Raji (cell line): Measurements from ENCODE around the gene MATK.

Source experiments
- POLR2A ChIP-seq: IDR thresholded peaks from 2 replicates; pipeline ENCODE4 v1.6.1; 2011; ENCODE audit warnings: low read depth, low read length, control low read depth; ENCODE audit not compliant: insufficient read depth

Gene MATK

DNA sequence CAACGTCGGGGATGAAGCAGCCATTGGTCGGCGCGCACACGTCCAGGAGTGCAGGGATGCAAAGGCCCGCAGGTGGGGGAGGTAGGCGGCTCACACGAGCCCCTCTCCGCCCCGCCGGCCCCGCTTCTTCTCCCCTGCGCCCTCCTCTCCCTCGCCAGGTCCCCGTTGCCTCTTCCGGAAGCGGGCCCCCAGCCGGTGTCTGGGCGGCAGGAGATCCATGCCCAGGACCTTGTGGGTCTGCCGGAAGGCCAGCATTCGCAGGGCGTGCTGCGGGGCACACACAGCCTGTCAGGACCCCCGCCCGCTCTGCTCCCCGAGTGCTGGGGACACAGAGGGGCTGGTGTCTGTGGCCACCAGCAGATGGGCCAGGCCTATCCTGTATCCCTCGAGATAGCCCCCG, 19.7 kb upstream of the MATK start:
- TF ChIP-seq POLR2A: no peak

DNA sequence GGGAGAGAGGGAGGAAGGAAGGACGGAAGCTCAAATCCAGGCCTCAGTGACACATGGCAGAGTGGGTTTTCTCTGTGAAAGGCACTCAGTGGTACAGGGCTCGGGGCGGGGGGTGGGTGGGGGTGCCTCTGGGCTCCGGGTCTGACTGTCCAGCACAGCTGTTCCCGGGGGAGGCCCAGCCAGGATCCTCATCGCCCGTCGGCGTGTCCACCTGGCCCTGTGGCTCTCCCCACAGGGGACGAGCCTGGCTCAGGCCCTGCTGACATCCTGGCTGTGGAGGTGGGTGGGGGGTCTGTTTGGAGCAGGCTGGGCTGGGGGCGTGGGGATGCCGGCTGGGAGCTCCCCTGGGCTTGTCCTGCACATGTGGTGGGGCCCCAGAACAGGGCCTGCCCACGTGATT, 18.2 kb upstream of the MATK start:
- no peak for TF ChIP-seq POLR2A

DNA sequence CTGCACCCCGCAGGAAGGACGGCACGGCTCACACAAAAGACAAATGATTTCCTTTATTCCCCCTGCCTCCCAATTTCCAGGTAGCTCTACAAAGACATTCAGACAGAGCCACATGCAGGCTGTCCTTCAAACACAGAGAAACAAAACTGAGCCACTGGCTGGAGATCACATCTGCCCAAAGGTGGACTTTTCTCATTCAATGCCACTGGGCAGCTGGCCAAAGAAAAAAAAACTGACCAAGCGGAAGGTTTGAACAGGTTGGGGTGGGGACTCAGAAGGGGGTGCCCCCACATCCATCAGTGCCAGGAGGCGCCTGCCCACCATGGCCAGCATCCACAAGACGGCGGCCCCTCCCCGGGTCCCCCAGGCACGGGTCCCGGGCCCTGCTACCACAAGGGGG, 17.8 kb upstream of the MATK start:
- TF ChIP-seq POLR2A: no peak

DNA sequence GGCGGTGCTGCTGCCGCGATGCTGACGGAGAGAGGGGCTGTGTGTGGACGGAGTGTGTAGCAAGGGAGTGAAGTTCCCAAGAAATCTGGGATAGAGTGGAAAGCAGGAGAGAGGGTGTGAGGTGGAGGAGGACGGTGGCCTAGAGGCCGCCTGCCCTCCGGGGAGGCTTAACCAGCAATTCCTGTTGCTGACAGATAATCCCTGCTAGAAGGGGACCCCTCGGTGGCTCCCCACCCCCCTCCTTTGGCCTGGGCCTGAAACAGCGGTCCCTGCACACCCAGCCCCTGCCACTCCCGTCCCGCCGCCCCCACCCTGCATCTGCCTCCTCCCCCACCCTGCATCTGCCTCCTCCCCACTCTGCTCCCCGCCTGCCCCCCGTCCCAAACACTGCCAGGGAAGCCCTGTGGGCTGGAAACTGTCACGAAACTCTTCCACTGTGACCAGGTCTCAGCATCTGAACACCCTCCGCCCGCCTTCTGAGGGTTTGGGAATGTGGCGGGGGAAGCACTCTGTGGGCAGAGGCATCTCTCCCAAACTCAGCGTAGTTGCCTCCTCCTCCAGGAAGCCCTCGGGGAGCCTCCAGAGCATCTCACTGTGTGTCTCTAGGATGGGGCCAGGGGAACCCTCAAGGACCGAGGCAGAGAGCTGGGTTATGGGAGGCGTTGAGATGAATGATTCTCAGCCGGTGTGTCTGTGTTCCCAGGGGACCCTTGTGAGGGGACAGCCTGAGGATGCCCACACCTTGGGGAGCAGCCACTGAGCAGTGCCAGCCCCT, 17.1 kb upstream of the MATK start:
- no peak for TF ChIP-seq POLR2A

DNA sequence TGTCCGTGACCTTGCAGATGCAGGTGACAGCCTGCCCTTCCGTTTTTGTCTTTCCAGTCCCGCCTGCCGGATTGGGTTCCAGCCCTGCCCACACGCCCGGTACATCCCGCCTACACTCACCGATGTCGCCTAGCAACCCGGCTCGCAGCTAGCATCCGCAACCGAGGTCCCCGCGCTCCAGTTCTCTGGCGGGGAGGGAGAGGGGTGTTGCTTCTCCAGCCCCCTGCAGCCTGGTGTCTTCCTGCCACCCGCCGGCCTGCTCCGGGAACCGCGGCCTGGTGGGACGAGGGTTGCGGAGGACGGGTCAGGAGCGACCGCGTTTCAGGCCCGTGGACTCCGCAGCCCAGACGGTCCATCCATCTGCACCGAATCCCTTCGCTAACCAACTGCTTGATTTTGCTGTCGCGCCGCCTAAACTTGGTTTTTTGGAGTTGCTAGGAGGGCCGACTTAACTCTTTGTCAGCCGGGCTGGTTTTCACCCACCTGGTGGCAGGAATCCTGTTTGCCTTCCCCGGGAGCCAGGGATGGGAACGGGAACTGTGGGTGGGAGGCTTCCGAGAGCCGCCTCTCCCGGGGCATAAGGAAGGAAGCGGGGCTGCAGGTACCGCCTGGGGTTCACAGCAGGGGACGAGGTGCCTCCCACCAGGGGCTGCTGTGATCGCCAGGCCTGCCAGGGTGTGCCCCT, 15.4 kb upstream of the MATK start:
- TF ChIP-seq POLR2A: no peak

DNA sequence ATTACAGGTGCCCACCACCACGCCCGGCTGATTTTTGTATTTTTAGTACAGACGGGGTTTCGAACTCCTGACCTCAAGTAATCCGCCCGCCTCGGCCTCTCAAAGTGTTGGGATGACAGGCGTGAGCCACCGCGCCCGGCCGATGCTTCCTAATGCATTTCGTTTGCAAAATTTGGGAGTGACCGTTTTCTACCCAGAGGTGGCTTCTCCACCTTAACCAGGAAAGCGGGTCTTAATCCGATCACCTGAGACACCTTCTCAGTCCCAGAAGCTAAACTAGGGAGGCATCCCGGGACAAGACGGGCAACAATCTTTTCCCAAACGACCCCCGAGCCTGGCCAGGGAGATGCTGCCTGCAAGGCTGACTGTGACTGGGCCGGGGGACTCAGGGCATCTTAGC, 14.8 kb upstream of the MATK start:
- no peak for TF ChIP-seq POLR2A

DNA sequence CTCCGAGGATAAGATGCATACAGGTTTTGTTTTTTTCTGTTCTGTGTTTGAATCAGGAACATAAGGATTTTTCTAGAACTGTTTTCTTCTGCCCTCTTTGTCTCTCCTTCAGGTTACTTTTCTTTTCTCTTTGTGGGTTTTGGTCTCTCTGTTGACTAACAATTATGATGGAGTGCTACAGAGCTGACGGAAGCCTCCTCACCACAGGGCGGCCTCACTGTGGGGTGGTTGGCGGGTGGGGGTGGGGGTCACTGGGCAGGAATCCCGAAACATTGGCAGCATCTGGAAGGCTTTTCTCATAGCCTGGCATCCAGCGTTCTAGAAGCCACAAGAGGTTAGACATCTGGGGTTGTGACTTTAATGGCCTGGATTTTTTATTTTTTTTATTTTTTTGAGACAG, 12.0 kb upstream of the MATK start:
- TF ChIP-seq POLR2A: no peak

DNA sequence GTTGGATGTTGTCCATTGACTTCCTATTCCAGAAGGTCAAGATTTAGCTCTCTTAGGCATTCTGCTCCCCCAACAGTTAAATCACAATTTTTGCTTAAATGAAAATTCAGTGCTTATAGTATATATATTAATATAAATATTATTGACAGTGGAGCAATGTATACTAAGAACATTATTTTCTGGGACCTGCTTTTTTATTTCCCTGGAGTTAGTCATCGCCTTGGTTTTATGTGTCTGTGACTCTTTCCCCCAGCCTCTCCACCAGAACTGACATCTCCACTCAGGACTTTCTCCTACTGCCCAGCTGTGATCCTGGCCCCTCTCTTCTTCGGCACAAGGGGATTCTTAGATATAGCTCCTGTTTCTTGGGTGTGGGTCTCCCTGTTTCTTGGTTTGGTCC, 10.2 kb upstream of the MATK start:
- no peak for TF ChIP-seq POLR2A

DNA sequence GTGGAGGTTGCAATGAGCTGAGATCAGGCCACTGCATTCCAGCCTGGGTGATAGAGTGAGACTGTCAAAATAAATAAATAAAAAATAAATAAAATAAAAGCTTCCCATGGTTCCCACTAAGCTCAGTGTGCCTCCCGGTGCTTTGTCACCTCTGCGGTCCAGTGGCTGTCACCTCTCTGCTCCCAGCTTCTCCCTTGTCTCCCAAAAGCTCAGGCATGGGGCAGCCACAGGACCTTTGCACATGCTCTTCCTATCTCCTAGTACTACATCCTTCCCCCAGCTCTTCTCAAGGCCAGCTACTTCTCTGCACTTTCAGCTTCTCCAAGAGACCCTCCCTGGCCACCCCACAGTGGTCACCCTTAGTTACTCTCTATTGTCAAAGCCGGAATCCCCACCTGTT, 7.6 kb upstream of the MATK start:
- TF ChIP-seq POLR2A: no peak

DNA sequence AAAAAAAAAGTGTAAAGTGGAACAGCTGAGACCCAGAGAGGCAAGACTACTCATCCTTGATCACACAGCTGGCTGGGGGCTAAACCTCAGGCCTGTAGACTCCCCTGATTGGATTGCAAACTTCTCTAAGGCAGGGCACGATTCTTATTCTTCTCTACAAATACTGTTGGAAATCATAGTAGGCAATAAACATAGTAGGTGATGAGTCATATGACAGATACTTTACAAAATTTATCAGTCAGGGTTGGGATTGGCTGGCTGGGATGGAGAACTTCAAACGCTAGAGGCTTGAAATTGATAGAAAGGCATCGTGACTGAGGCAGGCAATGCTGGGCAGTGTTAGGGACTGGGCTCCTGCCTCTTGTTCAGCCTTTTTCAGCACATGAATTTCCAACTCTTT, 5.9 kb upstream of the MATK start:
- no peak for TF ChIP-seq POLR2A

DNA sequence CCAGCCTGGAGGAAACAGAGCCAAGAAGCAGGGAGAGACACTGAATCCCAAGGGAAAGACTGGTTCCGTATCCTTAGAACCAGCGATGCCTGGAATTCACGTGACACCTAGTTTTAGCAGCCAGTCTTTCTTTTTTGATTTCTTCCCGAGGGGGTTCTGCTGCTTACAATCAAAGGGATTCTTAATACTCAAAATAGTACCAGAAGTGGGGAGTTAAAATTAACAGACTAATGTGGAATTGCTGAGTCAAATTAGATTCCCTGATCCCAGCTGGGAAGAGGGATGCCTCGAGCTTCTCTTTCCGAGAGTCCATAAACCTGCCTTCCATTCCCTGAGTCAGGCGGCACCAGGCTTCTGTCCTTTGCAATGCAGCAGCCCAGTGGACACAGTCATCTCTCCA, 4.8 kb upstream of the MATK start:
- no peak for TF ChIP-seq POLR2A

DNA sequence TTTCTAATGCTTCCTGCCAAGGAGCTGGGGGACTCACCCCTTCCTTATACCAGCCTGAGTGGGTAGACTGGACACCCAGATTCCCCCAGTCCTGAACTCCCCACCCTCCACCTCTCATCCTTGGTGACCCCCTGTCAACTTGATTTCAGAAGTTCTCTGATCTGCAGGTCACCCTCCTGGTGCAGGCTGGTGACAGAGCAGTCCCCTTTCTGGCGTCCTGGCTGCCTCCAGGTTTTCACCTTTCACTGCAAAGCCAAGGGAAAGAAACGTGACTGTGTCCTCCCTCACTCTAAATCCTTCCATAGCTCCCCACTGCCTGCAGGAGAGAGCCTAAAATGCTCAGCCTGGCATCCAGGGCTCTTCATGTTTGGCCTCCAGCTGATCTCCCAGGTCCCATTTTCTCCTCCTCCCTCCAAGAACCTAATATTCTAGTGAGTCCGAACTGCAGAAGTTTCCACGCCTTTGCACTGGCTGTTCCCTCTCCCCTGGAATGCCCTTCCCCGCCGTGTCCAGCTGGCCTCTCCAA, 4.1 kb upstream of the MATK start:
- TF ChIP-seq POLR2A: no peak

DNA sequence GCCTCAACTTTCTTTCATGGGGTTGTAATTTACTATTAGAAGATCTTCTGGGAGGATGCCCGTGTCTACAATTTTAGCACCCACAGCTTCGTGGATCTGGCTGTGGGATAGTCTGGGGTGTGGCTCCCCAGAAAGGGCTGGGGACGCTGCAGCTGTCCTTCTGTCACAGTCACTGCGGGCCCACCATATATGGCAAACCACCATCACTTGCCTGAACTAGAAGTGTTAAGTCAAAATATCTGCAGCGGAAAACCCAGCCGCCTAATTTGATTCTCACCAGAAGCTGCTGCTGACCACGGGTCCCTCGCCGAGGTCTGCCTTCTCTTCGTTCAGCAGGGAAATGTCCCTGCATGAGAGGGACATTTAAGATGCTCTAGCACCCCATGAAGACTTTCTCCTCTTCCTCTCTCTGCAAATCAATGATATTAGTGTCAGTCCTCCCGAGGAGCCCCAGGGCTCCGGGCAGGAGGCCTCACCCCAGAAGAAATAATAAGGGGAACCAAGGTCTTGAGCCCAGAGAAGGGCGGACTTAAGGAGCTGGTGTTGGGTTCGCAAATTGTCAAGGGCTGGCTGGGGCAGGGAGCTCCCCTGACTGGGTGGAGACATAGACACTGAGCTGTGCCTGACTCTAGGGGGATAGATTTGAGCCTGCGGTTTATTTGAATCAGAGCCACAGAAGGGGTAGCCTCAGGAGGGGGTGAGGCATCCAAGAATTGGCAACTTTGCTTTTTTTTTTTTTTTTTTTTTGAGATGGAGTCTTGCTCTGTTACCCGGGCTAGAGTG, 3.0 kb upstream of the MATK start:
- no peak for TF ChIP-seq POLR2A

DNA sequence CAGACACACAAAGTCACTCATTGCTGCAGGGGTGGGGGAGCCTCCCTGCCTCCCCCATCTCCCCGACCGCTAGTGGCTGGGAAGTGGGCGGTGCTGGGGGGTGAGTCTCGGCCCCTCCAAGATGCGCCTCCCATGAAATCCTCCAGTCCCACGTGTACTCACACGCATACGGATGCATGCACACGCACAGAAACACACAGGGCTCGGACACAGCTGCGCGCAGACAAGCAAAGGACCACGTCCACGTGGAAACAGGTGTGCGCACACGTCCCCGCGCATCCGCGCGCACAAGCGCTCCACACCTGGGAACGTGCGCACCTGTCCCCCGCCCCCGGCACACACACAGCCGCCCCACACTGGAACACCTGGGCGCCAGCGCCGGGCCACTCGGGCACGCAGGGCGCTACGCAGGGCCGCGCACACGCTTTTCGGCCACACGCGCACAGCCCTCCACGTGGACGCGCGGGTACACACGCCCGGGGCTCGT, 687 bp downstream of the MATK start:
- no peak for TF ChIP-seq POLR2A

DNA sequence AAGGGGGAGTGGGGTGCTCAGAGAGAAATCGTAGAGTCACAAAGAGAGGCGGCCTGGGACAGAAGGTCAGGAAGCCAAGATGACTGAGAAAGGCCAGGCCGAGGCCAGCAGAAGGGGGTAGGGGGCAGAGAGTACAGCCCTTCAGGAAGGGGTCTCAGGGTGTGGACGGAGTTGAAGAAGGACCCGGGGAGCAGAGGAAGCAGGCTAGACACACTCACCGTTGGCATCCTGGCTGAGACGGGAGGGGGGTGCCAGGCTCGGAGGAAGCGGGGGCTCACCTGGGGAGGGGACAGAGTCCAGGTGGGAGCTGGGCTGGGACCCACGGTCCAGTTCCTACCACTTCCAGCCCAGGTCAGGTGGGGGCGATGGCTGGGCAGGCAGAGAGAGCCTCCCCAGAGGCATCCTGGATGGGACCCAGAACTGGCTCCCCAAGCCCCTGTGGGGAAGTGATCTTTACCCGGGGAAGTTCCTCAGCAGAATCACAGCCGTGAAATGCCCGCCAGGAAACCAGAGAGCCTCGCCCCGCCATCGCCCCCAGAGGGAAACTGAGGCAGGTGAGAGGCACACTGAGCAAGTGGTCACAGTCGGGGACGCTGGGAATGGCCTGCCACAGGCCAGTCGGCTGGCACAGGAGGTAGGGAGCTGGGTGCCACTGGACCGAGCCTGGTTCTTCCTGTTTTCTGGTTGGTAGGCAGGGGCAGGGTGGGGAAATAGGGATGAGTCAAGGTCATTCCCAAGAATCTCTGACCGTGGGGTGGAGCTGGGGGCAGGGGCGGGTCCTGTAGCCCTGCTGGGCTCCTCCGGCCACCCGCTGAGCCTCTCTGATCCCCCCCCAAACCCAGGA, 1.4 kb downstream of the MATK start:
- TF ChIP-seq POLR2A: no peak
